Activated CD4-positive, CD25-positive, alpha-beta regulatory T cell treated with anti-CD3 and anti-CD28 coated beads, Interleukin-2, amount 50 U/mL, for 72 hours (primary cell): ENCODE results near the gene EFCAB7.

ENCODE experiments used
- DNase-seq: peaks from one replicate; pipeline ENCODE4 v3.0.0; 2021

The EFCAB7 gene, protein sequence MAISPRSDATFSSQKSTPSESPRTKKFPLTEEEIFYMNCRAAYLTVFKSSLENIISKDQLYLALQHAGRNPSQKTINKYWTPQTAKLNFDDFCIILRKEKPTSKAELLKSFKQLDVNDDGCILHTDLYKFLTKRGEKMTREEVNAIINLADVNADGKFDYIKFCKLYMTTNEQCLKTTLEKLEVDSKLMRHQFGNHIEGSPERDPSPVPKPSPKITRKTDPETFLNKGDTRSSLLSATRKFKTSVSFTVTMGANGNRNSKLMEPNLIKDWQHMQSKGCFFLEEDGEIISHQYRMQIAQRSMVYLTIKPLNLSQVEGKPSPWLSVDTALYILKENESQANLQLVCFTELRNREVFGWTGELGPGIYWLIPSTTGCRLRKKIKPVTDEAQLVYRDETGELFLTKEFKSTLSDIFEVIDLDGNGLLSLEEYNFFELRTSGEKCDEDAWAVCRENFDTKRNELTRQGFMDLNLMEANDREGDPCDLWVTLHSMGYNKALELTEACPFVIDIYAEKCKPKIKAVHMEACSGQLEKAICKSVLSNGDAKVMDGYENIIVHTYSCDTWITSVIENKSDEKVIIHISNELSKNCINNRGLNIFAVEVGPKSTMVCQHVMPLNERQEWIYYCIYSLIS

DNA sequence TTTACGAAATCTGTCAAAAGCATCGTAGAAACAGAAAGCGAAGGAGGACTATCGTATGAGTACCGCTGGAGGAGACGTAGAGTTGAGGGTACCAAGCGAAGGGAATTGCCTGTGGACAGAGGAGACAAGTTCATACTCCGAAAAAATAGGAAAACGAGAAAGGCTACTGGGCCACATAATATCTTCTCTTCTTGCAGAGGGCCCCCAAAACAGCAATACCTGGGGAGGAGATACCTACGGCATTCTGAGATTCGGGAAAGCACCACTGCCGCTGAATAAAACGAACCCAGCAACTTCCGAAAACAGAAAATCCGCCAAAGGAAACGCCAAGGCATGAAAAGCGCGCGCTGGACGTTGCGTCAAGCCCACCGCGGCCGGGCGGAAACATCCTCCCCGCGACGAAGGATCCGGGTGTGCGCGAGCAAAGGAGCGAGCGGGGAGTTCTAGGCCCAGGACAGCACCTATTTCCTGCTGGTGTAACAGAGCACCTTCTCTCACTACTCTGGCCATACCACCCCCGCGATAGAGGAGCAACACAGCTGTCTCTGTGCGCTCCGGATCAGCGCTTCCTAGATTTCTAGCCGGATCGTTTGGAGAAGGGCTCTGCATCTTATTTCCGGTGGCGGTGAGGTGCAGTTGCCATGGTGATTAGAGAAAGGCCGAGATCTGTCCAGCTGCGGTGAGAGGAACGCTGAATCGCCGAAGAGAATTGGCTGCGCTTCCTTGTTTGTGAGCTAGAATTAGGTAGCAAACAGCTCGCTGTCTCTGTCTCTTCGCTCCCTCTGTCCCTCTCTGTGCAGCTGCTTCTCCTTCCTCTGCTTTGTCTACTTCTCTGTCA, at the start of gene EFCAB7, which contains the start of gene ITGB3BP:
Gene EFCAB7, plus strand, starts transcription at position 635 of the 838 bp plus-strand sequence. CDS start 2,048 bp downstream, outside the sequence.
Gene ITGB3BP, minus strand, starts transcription at position 335 of the 838 bp plus-strand sequence. Its CDS starts 92 bp downstream, at position 243.
- peak; percentile 78 for DNase-seq

DNA sequence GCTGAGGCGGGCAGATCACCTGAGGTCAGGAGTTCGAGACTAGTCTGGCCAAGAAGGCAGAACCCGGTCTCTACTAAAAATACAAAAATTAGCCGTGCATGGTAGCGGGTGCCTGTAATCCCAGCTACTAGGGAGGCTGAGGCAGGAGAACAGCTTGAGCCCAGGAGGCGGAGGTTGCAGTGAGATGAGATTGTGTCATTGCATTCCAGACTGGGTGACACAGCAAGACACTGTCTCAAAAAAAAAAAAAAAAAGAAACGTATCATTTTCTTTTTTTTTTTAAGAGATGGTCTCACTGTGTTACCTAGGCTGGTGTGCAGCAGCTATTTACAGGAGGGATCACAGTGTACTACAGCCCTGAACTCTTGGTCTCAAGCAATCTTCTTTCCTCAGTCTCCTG, 47.6 kb upstream of the EFCAB7 start:
- no peak for DNase-seq

DNA sequence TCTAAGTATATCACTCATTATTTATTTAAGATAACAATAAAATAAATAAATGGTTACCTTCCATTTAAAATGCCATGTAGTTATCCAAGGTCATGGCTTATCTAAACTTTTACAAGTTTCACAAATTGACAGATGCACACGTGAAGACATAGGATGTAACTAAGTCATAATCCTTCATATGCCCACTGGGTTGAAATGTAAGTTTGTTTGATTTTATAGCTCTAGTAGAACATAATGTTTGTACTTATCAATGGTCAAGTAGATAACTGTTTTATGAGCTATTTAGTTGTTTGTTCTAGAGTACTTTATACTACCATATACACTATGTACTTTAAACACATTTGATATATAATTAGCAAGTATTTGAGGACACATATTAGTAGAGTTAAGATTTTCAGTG, 43.3 kb upstream of the EFCAB7 start:
- DNase-seq, result no peak

DNA sequence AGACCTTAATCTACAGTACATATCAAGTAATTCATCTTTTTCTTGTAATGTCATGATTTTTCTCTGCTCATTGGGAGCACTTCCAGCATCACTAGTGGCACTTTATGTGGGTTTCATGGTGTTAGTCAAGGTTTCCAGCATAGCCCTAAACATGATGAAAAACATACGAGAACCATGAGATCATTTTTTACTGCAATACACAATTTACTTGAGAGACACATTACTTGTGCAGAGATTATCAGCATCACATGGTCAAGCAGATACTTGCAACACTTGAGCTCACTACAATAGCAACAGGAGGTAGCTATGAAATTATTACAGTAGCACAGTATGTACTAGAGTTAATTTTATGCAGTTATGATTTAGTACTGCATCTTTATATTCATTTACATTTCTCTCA, 36.7 kb upstream of the EFCAB7 start:
- DNase-seq, result no peak

DNA sequence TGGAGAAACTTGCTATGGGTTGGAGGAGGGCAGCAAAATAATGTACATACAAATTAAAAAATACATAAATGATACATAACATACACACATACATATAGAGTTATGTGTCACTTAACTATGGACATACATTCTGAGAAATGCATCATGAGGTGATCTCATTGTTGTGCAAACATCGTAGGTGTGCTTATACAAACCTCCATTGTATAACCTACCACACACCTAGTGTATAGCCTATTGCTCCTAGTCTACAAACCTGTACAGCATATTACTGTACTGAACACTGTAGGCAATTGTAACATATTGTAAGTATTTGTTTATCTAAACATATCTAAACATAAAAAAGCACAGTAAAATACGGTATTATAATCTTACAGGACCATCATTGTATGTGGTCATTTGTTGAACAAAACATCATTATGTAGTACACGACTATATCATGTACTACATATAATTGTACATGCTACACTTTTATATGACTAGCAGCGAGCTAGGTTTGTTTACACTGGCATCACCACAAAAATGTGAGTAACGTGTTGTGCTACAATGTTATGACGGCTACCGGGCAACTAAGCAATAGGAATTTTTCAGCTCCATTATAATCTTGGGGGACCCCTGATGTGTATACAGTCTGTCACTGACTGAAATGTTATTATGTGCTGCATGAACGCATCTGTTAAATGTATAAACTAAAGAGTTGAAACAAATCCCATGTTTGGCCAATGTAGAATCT, 35.8 kb upstream of the EFCAB7 start:
- DNase-seq, result no peak

DNA sequence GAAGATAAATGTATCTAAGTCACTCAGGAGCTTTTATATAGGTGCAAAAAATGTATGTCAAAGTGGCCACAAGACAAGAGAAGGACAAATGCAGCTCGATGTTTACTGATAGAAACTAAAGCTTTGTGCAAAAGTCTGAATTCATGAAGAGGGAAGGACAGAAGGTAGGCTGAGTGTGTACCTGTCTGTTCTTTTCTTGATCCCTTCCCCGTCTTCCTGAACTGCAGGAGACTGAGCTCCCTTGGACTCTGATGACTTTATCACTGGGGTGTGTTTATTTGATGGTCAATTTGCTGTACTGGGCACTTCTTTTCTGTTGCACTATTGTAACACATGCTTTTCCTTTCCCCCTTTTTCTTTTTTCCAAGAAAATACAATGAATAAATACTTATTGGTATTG, 25.7 kb upstream of the EFCAB7 start:
- DNase-seq, result no peak

DNA sequence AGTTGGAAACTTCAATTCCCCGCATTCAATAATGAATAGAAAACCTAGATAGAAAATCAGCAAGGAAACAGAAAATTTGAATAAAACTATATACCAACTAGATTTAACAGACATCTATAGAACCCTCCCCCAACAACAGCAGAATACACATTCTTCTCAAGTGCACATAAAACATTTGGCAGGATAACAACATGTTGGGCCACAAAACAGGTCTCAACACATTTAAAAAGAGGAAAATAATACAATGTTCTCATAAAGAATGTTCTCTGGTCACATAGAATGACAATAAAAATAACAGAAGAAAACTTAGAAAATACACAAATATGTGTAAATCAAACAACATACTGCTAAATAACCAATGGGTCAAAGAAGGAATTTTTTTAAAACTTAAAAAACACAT, 25.2 kb upstream of the EFCAB7 start:
- DNase-seq, result no peak

DNA sequence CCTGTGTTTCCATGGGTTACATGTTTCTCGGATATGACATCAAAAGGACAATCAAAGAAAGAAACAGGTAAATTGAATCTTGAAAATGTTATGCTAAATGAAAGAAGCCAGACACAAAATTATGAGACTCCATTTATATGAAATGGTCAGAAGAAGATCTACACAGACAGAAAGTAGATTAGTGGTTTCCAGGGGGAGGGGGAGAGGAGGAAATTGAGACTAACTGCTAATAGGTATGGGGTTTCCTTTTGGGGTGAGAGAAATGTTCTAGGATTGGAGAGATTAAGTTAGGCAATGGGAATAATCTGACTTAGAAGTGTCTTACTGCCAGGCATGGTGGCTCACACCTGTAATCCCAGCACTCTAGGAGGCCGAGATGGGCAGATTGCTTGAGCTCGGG, 22.1 kb upstream of the EFCAB7 start:
- DNase-seq, result no peak

DNA sequence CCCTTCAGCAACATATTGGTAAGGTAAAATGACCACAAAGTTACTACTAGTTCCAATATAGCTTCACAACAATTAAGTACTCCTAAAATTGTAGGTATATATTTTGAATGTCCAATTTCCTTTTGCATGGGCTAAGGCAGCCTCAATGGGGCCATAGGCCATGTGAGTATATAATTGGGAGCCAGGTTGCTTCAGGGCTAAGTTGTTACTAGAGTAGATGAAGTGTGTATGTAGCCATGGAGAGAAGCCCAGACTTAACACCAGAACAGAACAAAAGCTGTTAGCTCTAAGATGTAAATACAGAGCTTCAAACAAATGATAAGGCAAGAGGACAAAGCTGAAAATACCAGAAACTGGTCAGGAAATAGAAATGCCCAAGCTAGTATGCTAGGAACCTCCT, 16.5 kb upstream of the EFCAB7 start:
- DNase-seq, result no peak

DNA sequence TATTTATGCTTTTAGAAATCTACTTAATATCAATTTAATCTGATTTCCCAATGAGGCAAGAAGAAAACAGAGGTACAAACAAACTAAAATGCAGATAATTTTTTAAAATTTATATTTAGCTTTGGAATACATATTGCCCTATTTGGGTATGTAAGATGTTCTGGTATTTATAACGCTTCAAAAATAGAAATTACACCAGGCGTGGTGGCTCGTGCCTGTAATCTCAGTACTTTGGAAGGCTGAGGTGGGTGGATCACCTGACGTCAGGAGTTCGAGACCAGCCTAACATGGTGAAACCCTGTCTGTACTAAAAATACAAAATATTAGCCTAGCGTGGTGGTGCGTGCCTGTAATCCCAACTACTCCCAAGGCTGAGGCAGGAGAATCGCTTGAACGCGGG, 13.6 kb upstream of the EFCAB7 start:
- DNase-seq, result no peak

DNA sequence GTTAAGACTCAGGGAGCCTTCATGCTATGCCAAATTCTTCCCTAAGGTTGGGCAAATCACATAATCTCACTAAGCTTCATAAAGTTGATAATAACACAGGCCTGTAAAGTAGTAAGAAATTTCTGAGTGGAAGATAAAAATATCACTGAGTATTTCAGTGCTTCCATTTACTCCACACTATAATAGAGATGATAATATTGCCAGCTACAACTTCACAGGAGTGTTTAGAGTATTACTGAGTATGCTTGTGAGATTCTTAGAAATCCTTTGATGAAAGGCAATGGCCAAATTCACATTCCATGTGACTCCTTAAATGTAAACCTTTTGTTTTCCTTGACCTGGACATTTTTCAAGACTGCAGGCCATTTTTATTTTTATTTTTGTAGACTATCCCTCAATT, 10.7 kb upstream of the EFCAB7 start:
- no peak for DNase-seq

DNA sequence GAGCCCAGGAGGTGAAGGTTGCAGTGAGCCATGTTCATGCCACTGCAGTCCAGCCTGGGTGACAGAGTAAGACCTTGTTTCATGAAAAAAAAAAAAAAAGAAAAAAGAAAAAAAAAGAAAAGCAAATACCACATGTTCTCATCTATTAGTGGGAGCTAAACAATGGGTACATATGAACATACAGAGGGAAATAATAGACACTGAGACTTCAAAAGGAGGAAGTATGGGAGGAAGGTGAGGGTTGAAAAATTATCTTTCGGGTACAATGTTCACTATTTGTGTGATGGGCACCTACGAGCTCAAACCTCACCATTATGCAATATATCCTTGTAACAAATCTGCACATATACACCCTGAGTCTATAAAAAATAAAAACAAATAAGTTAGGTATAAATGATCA, 6.7 kb upstream of the EFCAB7 start:
- DNase-seq, result no peak

DNA sequence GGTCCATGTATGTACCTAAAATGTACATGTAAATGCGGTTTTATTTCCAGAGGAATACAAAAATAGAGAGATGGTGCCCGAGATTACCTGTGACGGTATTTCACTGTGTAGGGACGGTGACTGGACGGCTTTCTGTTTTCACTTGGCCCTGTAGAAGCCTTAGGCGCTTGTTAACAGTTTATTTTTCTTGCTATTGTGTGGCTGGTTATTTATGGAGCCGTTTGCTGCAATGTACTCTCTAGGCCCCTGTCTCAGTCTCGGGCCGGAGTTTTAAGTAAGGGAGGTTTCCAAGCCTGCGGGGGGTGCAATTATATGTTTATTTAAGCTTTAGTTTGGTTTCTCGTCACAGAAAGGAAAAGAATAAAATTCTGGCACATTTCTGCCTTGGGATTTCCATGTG, 413 bp downstream of the EFCAB7 start:
- DNase-seq, result no peak

DNA sequence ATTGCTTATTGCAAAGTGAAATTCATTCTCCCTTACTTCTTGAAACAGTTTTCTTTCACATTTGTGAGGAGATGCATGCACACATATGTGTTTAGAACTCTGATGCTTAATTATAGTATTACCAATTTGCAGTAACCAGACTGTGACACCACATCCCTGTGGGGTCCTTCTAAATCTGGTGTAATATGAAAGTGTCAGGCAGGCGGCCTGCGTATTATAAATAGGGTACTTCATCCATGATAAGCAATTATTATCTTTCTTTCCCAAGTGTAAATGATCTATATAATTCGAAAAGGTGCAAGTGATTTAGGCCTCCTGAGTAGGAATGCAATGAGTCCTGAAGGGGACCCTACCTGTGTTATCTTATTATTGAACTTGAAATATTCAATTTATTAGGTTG, 876 bp downstream of the EFCAB7 start:
- no peak for DNase-seq

DNA sequence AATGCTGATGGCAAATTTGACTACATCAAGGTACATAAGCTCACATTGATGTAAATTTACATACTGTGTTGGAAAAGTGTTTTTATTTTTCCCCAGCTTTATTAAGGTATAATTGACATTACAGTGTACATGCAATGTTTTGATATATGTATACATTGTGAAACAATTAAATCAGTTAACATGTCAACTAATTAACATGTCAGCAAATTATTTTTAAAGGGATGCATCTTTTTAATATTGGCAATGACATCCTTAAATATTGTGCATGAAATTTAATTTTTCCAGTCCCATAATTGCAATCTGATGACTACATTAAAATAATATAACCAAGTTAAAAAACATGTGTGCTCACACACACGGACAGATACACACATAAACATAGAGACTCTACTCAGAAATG, 9.4 kb downstream of the EFCAB7 start:
- no peak for DNase-seq

DNA sequence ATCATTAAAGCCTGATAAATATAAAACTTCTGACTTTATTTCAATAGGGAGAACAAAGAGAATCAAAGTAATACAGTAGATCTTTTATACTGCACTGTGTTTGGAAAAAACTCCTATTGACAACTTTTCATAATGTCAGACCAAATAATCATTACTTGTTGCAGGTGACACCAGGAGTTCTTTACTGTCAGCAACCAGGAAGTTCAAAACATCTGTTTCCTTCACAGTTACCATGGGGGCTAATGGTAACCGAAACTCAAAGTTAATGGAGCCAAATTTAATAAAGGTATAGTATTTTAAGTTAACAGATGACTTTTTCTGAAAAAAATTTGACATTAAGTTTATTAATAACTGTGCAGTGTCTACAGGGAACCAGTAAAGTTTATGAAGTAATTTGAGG, 10.6 kb downstream of the EFCAB7 start:
- DNase-seq, result no peak

DNA sequence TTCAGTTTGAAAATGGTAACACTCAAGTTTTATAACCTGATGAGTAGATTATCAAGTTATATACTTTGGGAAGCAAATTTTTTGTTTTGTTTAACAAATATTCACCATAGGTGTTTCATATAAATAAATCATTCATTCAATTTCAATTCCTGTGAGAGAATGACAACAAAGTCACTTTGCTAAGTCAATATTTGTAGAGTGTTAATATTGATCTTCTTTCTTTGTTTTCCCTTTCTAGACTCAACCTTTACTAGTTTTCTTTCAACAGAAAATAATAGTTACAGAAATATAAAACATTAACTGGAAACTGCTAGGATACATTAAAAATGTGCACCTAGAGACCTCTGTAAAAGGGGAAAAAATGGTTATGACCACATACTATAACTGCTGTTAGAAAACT, 11.1 kb downstream of the EFCAB7 start:
- DNase-seq, result no peak

DNA sequence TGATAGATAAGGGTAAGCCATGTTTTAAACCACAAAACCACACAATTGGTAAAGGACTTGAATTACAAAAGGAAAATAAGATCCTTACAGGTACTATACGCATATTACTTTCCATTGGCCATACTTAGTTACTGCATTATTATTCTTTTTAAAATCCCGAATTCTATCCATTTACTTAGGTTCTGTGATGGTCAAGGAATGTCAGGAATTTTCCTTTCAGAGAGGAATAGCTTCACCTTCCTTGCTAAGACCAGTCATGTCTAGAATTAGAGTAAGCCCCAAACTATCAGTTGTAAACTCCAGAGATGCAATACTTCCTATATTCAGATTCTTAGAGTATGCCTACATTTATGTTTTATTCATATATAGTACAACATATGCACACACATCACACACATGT, 13.7 kb downstream of the EFCAB7 start:
- no peak for DNase-seq

DNA sequence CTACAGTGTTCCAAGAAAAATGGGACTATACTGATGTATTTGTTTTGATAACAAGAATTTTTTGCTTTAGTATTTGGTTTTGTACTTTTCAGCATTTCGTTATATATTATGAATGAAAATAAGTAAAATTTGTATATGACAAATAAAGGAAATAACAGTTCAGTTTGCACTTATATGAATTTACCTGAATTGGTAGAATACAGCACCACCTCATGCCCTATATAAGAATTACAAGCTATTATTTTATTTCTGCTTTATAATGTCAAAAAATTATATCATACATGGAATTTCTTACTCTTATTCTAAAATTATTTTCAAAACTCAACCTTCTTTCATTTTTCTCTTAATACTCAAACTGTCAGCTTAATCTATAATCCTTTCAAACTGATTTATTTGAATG, 14.6 kb downstream of the EFCAB7 start:
- DNase-seq, result no peak

DNA sequence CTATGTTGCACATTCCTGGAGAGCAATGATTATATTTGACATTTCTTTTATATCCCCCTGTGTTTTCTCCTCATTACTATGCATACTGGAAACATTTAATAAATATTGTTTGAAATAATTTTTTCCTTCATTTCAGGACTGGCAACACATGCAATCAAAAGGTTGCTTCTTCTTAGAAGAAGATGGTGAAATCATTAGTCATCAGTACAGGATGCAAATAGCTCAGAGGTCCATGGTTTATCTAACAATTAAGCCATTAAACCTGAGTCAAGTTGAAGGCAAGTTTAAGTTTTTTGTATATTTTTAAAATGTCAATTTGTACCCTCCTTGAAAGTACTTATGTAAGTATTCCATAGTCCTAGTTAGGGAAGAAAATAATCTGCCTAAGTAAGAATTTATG, 22.5 kb downstream of the EFCAB7 start:
- no peak for DNase-seq

DNA sequence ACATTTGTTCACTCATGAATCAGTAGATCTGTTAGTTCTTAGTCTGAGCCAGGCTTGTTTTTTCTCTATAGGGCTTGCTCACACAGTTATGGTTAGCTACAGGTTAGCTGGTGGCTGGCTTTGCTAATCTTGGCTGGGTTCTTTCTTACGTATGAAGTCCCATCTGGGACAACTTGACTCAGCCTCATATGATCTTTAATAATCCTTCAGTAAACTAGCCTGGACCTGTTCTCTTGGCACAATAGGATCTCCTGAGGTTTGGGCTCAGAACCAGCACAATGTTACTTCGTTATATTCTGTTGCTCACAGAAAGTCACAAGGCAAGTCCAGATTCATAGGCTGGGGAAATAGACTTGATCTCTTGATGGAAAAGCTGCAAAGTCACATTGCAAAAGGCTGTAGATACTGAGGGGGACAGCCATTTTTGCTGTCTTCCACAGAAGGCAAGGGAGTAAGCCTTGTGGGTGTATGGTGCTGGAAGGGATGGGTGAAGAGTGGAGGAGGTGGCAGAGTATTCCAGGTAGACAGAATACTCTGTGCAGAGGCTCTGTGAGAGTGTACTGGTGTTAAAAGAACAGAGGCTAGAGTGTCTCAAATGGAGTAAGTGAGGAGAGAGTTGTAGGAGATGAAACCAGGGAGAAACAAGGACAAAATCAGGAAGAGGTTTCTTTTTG, 24.4 kb downstream of the EFCAB7 start:
- DNase-seq, result no peak

DNA sequence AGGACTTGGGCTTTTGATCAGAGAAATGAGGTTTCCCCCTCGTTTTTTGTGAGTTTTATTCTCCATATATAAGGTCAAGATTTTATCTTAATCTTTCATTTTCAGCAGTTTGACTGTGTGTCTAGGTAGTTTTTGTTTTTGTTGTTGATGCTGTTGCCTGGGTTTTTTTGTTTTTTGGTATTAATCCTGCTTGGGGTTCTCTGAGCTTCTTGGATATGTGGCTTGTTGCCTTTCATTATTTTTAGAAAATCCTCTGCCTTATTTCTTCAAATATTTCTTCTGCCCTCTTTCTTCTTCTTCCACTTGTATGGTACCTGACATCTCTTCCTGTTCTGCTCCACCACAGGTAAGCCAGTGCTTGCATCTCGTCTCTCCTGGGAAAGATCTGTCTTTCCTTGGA, 25.0 kb downstream of the EFCAB7 start:
- DNase-seq, result no peak
